ENCODE data around the gene GPR179. TPM values are rescaled to one million over a fixed set of nuclear protein-coding genes. Genes with fewer than 3 reads are reported as not detected.

Gene GPR179
- total RNA-seq, 1 experiment from 2014 or later = 0.05 TPM

GRCh38 chr17:38355251-38355650, 11.5 kb upstream of the GPR179 start:
- Mint-ChIP-seq H3K27me3 (ENCODE audit: insufficient read depth, unreplicated experiment) (no peaks in the 10 kb centered on the region), H3K4me1 (ENCODE audit: low read depth, unreplicated experiment) (peaks cover 37% of the 10 kb centered on the region), H3K27ac (ENCODE audit: unreplicated experiment) (no peak overlapping the region), H3K9me3 (ENCODE audit: unreplicated experiment) (no peaks in the 10 kb centered on the region), H3K4me3 (ENCODE audit: unreplicated experiment) (no peak overlapping the region), H3K36me3 (ENCODE audit: insufficient read depth, unreplicated experiment) (peaks cover 5% of the 10 kb centered on the region)
- no peak for DNase-seq
- H3K36me3 ChIP-seq (ENCODE audit: control insufficient read depth, insufficient read depth, low read length) = no peaks in the 10 kb centered on the region
- H3K4me1 ChIP-seq = peaks cover 24% of the 10 kb centered on the region
- intact Hi-C loops (cut with micrococcal nuclease; ENCODE audit: unreplicated experiment) = loop anchor here (10.0 kb wide), 1 partner anchor 130 kb away; no protein-coding TSS in a partner anchor
- no peak for TF ChIP-seq CTCF (IDR thresholded peaks at IDR 0.05; ENCODE audit: insufficient read depth in 1 of 2, low read depth in 1 of 2, low read length in 1 of 2, severe bottlenecking in 1 of 2, unreplicated experiment in 1 of 2)
- no peaks in the 10 kb centered on the region for H3K27me3 ChIP-seq (replicated peaks; ENCODE audit: control insufficient read depth, insufficient read depth, low read length)
- ChIA-PET CTCF (interaction anchor here (0.9 kb wide), 1 partner anchor 59 kb away, joined by 3 read pairs; no protein-coding TSS in a partner anchor), POLR2A (no interaction called here)
- H3K4me3 ChIP-seq (ENCODE audit: low read depth, low read length) = no peak overlapping the region
- BruUV-seq (replicated peaks) = no TSS peak
- H3K9me3 ChIP-seq = no peaks in the 10 kb centered on the region

GRCh38 chr17:38354466-38354865, 10.7 kb upstream of the GPR179 start:
- H3K4me1 ChIP-seq = peaks cover 24% of the 10 kb centered on the region
- H3K4me1 Mint-ChIP-seq (ENCODE audit: low read depth, unreplicated experiment) = peaks cover 39% of the 10 kb centered on the region
- H3K9me3 Mint-ChIP-seq (ENCODE audit: unreplicated experiment) = no peaks in the 10 kb centered on the region
- no peak for TF ChIP-seq CTCF (IDR thresholded peaks at IDR 0.05; ENCODE audit: insufficient read depth in 1 of 2, low read depth in 1 of 2, low read length in 1 of 2, severe bottlenecking in 1 of 2, unreplicated experiment in 1 of 2)
- no peak for DNase-seq
- POLR2A ChIA-PET = no interaction called here
- H3K9me3 ChIP-seq = no peaks in the 10 kb centered on the region
- CTCF ChIA-PET = interaction anchor here (0.9 to 6.4 kb wide), 2 partner anchors 60 kb away, joined by 3 to 183 read pairs; no protein-coding TSS in a partner anchor
- H3K36me3 Mint-ChIP-seq (ENCODE audit: insufficient read depth, unreplicated experiment) = peaks cover 5% of the 10 kb centered on the region
- H3K36me3 ChIP-seq (ENCODE audit: control insufficient read depth, insufficient read depth, low read length) = no peaks in the 10 kb centered on the region
- no peaks in the 10 kb centered on the region for H3K27me3 Mint-ChIP-seq (ENCODE audit: insufficient read depth, unreplicated experiment)
- H3K27me3 ChIP-seq (replicated peaks; ENCODE audit: control insufficient read depth, insufficient read depth, low read length) = no peaks in the 10 kb centered on the region
- peak overlapping the region; percentile 92 for H3K4me3 Mint-ChIP-seq (ENCODE audit: unreplicated experiment)
- intact Hi-C loops (cut with micrococcal nuclease; ENCODE audit: unreplicated experiment) = loop anchor here (10.0 kb wide), 1 partner anchor 130 kb away; no protein-coding TSS in a partner anchor
- no peak overlapping the region for H3K27ac Mint-ChIP-seq (ENCODE audit: unreplicated experiment)
- no TSS peak for BruUV-seq (replicated peaks)
- no peak overlapping the region for H3K4me3 ChIP-seq (ENCODE audit: low read depth, low read length)

GRCh38 chr17:38353668-38354067, 9.9 kb upstream of the GPR179 start:
- DNase-seq = no peak
- no peak for TF ChIP-seq CTCF (IDR thresholded peaks at IDR 0.05; ENCODE audit: insufficient read depth in 1 of 2, low read depth in 1 of 2, low read length in 1 of 2, severe bottlenecking in 1 of 2, unreplicated experiment in 1 of 2)
- H3K9me3 ChIP-seq = no peaks in the 10 kb centered on the region
- H3K4me3 ChIP-seq (ENCODE audit: low read depth, low read length) = no peak overlapping the region
- BruUV-seq (replicated peaks) = no TSS peak
- no peak overlapping the region for H3K27ac Mint-ChIP-seq (ENCODE audit: unreplicated experiment)
- peak overlapping the region; percentile 92 for H3K4me3 Mint-ChIP-seq (ENCODE audit: unreplicated experiment)
- H3K9me3 Mint-ChIP-seq (ENCODE audit: unreplicated experiment) = no peaks in the 10 kb centered on the region
- peaks cover 18% of the 10 kb centered on the region for H3K4me1 ChIP-seq
- intact Hi-C loops (cut with micrococcal nuclease; ENCODE audit: unreplicated experiment) = loop anchor here (10.0 kb wide), 1 partner anchor 131 kb away; no protein-coding TSS in a partner anchor
- no peaks in the 10 kb centered on the region for H3K36me3 ChIP-seq (ENCODE audit: control insufficient read depth, insufficient read depth, low read length)
- ChIA-PET CTCF (interaction anchor here (1.9 to 6.4 kb wide), 2 partner anchors 31 to 61 kb away, joined by 5 to 183 read pairs; no protein-coding TSS in a partner anchor), POLR2A (interaction anchor here (1.2 kb wide), 1 partner anchor 61 kb away, joined by 7 read pairs; no protein-coding TSS in a partner anchor)
- H3K27me3 ChIP-seq (replicated peaks; ENCODE audit: control insufficient read depth, insufficient read depth, low read length) = no peaks in the 10 kb centered on the region
- peaks cover 5% of the 10 kb centered on the region for H3K36me3 Mint-ChIP-seq (ENCODE audit: insufficient read depth, unreplicated experiment)
- H3K4me1 Mint-ChIP-seq (ENCODE audit: low read depth, unreplicated experiment) = peaks cover 42% of the 10 kb centered on the region
- H3K27me3 Mint-ChIP-seq (ENCODE audit: insufficient read depth, unreplicated experiment) = no peaks in the 10 kb centered on the region

Measured in Caco-2 (cell line).